Measurements from ENCODE around the gene ULK1. TPM values are rescaled to one million over a fixed set of nuclear protein-coding genes. Genes with fewer than 3 reads are reported as not detected.

ULK1 gene
- total and polyA plus RNA-seq, 2 experiments from 2014 or later: 8.4 to 33.8 TPM

DNA sequence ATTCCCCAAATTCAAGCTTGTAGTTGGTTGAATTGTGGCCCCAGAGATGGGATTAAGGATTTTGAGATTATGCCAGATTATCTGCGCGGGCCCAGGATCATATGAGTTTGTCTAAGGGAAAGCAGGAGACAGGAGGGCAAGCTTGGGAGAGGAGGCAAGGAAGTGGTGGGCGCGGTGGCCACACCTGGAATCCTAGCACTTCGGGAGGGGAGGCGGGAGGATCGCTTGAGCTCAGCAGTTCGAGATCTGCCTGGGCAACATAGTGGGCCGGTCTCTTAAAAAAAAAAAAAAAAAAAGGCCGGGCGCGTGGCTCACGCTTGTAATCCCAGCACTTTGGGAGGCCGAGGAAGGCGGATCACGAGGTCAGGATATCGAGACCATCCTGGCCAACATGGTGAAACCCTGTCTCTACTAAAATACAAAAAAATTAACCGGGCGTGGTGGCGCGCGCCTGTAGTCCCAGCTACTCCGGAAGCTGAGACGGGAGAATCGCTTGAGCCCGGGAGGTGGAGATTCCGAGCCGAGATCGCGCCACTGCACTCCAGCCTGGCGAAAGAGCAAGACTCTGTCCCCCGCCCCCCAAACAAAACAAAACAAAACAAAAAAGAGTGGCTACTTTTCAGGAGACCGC is 33.8 kb downstream of the ULK1 start:
- H3K27me3 Mint-ChIP-seq (ENCODE audit: insufficient read depth, low read depth, poor library complexity): peaks cover 18% of the 10 kb centered on the region

More for the DNA sequence above, 33.8 kb downstream of the ULK1 start:
- Histone ChIP-seq H3F3A (replicated peaks; ENCODE audit: low read depth) (0 out of 2 replicates have a peak, but pooled peaks cover 13% of the 10 kb centered on the region), H3K4me3 (peak overlapping the region; percentile 95), H3K9me2 (ENCODE audit: insufficient read depth) (no peaks in the 10 kb centered on the region), H3K36me3 (ENCODE audit: insufficient read depth) (peaks cover 20% of the 10 kb centered on the region), H3K4me1 (ENCODE audit: insufficient read depth) (peaks cover 9% of the 10 kb centered on the region), H2AFZ (peak overlapping the region; percentile 92), H4K20me1 (replicated peaks; ENCODE audit: insufficient read depth) (peaks cover 4% of the 10 kb centered on the region; the same call in 1 of the 2 replicates), H3K79me2 (replicated peaks; ENCODE audit: insufficient read depth) (peaks cover 25% of the 10 kb centered on the region), H3K27me3 (ENCODE audit: insufficient read depth) (no peaks in the 10 kb centered on the region), H3K4me2 (peak overlapping the region; percentile 91), H3K27ac (ENCODE audit: low read depth) (no peak overlapping the region)
- peak; percentile 51 for DNase-seq (ENCODE audit: low spot score)
- no peak for TF ChIP-seq EZH2phosphoT487 (IDR thresholded peaks at IDR 0.05; ENCODE audit: unreplicated experiment)
- no peak for TF ChIP-seq ZNF114 (CRISPR knock-in tag; IDR thresholded peaks at IDR 0.05)
- no peak for TF ChIP-seq POLR2AphosphoS5 (IDR thresholded peaks at IDR 0.05; ENCODE audit: low read depth)
- TF ChIP-seq NANOG (IDR thresholded peaks at IDR 0.05; ENCODE audit: borderline replicate concordance): no peak
- no peak for TF ChIP-seq REST (IDR thresholded peaks at IDR 0.05; ENCODE audit: unreplicated experiment)
- TF ChIP-seq ZNF331 (CRISPR knock-in tag; IDR thresholded peaks at IDR 0.05; ENCODE audit: low read depth): no peak
- no peak for TF ChIP-seq STAT1 (IDR thresholded peaks at IDR 0.05; ENCODE audit: unreplicated experiment)
- no peak for TF ChIP-seq CREB1 (CRISPR knock-in tag; IDR thresholded peaks at IDR 0.05; ENCODE audit: low read depth)
- no peak for TF ChIP-seq JUNB (IDR thresholded peaks at IDR 0.05; ENCODE audit: unreplicated experiment)
- no peak for TF ChIP-seq CTCF (conservative IDR thresholded peaks at IDR 0.05; ENCODE audit: low read depth in 2 of 2)
- TF ChIP-seq, protein P1, sequence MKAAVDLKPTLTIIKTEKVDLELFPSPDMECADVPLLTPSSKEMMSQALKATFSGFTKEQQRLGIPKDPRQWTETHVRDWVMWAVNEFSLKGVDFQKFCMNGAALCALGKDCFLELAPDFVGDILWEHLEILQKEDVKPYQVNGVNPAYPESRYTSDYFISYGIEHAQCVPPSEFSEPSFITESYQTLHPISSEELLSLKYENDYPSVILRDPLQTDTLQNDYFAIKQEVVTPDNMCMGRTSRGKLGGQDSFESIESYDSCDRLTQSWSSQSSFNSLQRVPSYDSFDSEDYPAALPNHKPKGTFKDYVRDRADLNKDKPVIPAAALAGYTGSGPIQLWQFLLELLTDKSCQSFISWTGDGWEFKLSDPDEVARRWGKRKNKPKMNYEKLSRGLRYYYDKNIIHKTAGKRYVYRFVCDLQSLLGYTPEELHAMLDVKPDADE (IDR thresholded peaks at IDR 0.05): no peak
- TF ChIP-seq EZH2 (IDR thresholded peaks at IDR 0.05; ENCODE audit: low read depth, unreplicated experiment): no peak
- no peak for TF ChIP-seq ZNF462 (CRISPR knock-in tag; IDR thresholded peaks at IDR 0.05)
- peaks cover 16% of the 10 kb centered on the region for H3K4me1 Mint-ChIP-seq
- peaks cover 16% of the 10 kb centered on the region for H3K9me3 Mint-ChIP-seq
- H3K36me3 Mint-ChIP-seq (ENCODE audit: low read depth): peaks cover 37% of the 10 kb centered on the region
- peak; percentile 12 for ATAC-seq
- peak overlapping the region; percentile 97 for H3K4me3 Mint-ChIP-seq
- no peak overlapping the region; the same call in 1 of the 2 replicates for H3K27ac Mint-ChIP-seq
